KMS-11 (cell line): Measurements from ENCODE around the gene ZNF567.

Experiments
- H2AFZ ChIP-seq: fragments of 200-600 bp; sonication (generic); 2 replicates; pipeline ENCODE4 v1.6.1; 2016; ENCODE audit warnings: antibody characterized with exemption, mixed run types, low read depth
- H3K27ac ChIP-seq: fragments of 200-600 bp; sonication (generic); 2 replicates; pipeline ENCODE4 v1.6.1; 2016; ENCODE audit warnings: mild to moderate bottlenecking, mixed run types
- H3K27me3 ChIP-seq: fragments of 200-600 bp; sonication (generic); 2 replicates; pipeline ENCODE4 v1.6.1; 2017; ENCODE audit warnings: mild to moderate bottlenecking, low read depth, mixed run types, moderate library complexity; ENCODE audit not compliant: insufficient read depth
- H3K36me3 ChIP-seq: fragments of 200-600 bp; sonication (generic); 2 replicates; pipeline ENCODE4 v1.6.1; 2017; ENCODE audit warnings: mild to moderate bottlenecking, mixed run types; ENCODE audit not compliant: insufficient read depth
- H3K4me1 ChIP-seq: fragments of 200-600 bp; sonication (generic); 2 replicates; pipeline ENCODE4 v1.6.1; 2016; ENCODE audit warnings: mild to moderate bottlenecking, low read depth, mixed run types; ENCODE audit not compliant: poor library complexity, severe bottlenecking
- H3K4me2 ChIP-seq: fragments of 200-600 bp; sonication (generic); 2 replicates; pipeline ENCODE4 v1.7.0; 2016; ENCODE audit warnings: mild to moderate bottlenecking, mixed run types
- H3K4me3 ChIP-seq: fragments of 200-600 bp; sonication (generic); IDR thresholded peaks from 2 replicates; pipeline ENCODE4 v1.6.1; 2017; ENCODE audit warnings: low read depth, low read length, mixed read lengths; ENCODE audit not compliant: insufficient read depth
- H3K79me2 ChIP-seq: fragments of 200-600 bp; sonication (generic); 2 replicates; pipeline ENCODE4 v1.6.1; 2016; ENCODE audit warnings: low read depth, mixed run types; ENCODE audit not compliant: insufficient read depth
- H3K9ac ChIP-seq: fragments of 200-600 bp; sonication (generic); 2 replicates; pipeline ENCODE4 v1.6.1; 2016; ENCODE audit warnings: mild to moderate bottlenecking, mixed run types
- H4K20me1 ChIP-seq: fragments of 200-600 bp; sonication (generic); 2 replicates; pipeline ENCODE4 v1.6.1; 2016; ENCODE audit warnings: mild to moderate bottlenecking, mixed run types; ENCODE audit not compliant: insufficient read depth
- CTCF ChIP-seq: fragments of 200-600 bp; sonication (generic); conservative IDR thresholded peaks from 2 replicates; pipeline ENCODE4 v1.6.1; 2017; ENCODE audit warnings: low read depth, mild to moderate bottlenecking, antibody characterized with exemption, low read length, moderate library complexity, mixed read lengths

The ZNF567 gene

GRCh38 chr19:36665832-36666231, 21.6 kb upstream of the ZNF567 start:
- H3K4me3 ChIP-seq: no peak overlapping the region
- H3K9ac ChIP-seq: no peak overlapping the region
- H3K27ac ChIP-seq: no peak overlapping the region
- H3K79me2 ChIP-seq: no peaks in the 10 kb centered on the region
- no peaks in the 10 kb centered on the region for H3K27me3 ChIP-seq
- no peak overlapping the region for H2AFZ ChIP-seq
- no peak overlapping the region for H3K4me2 ChIP-seq
- H3K4me1 ChIP-seq: no peaks in the 10 kb centered on the region
- H4K20me1 ChIP-seq: no peaks in the 10 kb centered on the region
- H3K36me3 ChIP-seq: no peaks in the 10 kb centered on the region
- TF ChIP-seq CTCF: no peak

DNA sequence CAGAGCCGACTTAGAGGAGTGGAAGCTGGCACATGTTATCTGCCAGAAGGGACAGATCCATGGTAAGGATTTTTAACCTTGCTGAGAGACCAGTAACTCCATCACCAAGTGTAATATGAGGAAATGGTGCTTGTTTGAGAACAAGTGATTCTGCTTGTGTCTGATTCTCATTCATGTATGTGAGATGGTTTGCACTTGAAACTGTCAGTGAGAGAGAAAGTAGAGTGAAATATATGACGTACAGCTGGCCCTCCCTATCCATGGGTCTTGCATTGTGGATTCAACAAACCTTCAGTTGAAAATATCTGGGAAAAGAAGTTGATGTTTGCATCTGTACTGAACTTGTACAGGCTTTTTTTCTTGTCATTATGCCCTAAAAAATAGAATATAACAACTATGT, 18.8 kb upstream of the ZNF567 start:
- no peak for TF ChIP-seq CTCF
- Histone ChIP-seq H3K4me1 (no peaks in the 10 kb centered on the region), H3K9ac (no peak overlapping the region), H4K20me1 (no peaks in the 10 kb centered on the region), H3K27ac (no peak overlapping the region), H3K79me2 (no peaks in the 10 kb centered on the region), H3K27me3 (no peaks in the 10 kb centered on the region), H3K4me3 (no peak overlapping the region), H3K4me2 (no peak overlapping the region), H2AFZ (no peak overlapping the region), H3K36me3 (no peaks in the 10 kb centered on the region)

GRCh38 chr19:36672368-36672767, 15.0 kb upstream of the ZNF567 start:
- Histone ChIP-seq H3K4me1 (no peaks in the 10 kb centered on the region), H3K4me2 (no peak overlapping the region), H2AFZ (no peak overlapping the region), H4K20me1 (no peaks in the 10 kb centered on the region), H3K27ac (no peak overlapping the region), H3K9ac (no peak overlapping the region), H3K27me3 (no peaks in the 10 kb centered on the region), H3K79me2 (no peaks in the 10 kb centered on the region), H3K36me3 (no peaks in the 10 kb centered on the region), H3K4me3 (no peak overlapping the region)
- no peak for TF ChIP-seq CTCF

GRCh38 chr19:36674201-36674600, 13.2 kb upstream of the ZNF567 start:
- TF ChIP-seq CTCF: no peak
- Histone ChIP-seq H4K20me1 (no peaks in the 10 kb centered on the region), H2AFZ (no peak overlapping the region), H3K9ac (no peak overlapping the region), H3K4me2 (no peak overlapping the region), H3K4me1 (no peaks in the 10 kb centered on the region), H3K36me3 (no peaks in the 10 kb centered on the region), H3K27me3 (no peaks in the 10 kb centered on the region), H3K4me3 (no peak overlapping the region), H3K27ac (no peak overlapping the region), H3K79me2 (no peaks in the 10 kb centered on the region)
